ENCODE results near the gene USP37. TPM values are rescaled to one million over a fixed set of nuclear protein-coding genes. Genes with fewer than 3 reads are reported as not detected.

Gene USP37, protein sequence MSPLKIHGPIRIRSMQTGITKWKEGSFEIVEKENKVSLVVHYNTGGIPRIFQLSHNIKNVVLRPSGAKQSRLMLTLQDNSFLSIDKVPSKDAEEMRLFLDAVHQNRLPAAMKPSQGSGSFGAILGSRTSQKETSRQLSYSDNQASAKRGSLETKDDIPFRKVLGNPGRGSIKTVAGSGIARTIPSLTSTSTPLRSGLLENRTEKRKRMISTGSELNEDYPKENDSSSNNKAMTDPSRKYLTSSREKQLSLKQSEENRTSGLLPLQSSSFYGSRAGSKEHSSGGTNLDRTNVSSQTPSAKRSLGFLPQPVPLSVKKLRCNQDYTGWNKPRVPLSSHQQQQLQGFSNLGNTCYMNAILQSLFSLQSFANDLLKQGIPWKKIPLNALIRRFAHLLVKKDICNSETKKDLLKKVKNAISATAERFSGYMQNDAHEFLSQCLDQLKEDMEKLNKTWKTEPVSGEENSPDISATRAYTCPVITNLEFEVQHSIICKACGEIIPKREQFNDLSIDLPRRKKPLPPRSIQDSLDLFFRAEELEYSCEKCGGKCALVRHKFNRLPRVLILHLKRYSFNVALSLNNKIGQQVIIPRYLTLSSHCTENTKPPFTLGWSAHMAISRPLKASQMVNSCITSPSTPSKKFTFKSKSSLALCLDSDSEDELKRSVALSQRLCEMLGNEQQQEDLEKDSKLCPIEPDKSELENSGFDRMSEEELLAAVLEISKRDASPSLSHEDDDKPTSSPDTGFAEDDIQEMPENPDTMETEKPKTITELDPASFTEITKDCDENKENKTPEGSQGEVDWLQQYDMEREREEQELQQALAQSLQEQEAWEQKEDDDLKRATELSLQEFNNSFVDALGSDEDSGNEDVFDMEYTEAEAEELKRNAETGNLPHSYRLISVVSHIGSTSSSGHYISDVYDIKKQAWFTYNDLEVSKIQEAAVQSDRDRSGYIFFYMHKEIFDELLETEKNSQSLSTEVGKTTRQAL
- total RNA-seq (2012; rRNA removed): 6.8 and 8.3 TPM in 2 replicates

DNA sequence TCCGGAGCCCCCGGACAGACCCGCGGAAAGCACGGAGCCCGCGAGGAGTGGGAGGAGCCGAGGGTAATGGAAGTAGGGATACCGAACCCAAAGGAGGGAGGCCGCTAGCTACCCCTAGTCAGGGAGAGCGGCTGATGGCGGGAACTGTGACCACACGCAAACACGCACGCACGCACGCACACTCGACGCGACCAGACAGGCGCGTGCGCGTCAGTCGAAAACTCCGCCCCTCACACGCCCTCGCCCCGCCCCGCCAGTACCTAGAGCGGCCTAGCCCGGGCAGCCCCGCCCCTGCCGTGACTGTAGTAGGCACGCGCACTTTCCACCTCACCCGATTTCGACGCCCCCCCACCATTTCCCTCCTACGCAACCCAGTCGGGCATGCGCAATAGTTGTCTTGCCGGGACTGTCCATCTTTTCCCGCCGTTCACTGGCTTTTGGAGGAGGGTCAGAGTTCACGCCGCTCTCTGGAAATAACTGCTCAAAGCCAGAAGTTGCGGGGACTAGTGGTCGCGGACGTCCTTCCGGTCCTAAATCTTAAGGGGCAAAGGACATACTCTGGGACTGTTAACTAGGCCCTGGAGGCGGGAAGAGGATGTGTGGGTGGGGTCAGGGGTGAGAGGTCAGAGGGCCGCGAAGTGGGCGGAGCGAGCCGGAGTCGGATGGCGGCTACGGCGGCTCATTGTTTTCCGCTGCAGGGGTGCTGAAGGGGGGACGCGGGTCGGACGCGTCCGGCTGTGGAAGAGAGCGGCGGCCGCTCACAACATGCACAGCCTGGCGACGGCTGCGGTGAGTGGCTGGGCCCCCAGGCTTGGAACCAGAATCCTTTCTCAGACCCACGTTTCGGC is at the start of gene USP37, which contains the start of gene CNOT9:
TSS of gene USP37 (minus strand) at position 162 of the 848 bp plus-strand sequence. CDS start 9,698 bp downstream, outside the sequence.
TSS of gene CNOT9 (plus strand) at position 650 of the 848 bp plus-strand sequence. CDS start at position 766, 116 bp downstream.
- Histone ChIP-seq H3K9me3 (replicated peaks; ENCODE audit: low read length) (no peaks in the 10 kb centered on the region), H3K4me1 (ENCODE audit: control insufficient read depth, insufficient read depth, low read length) (peaks cover 20% of the 10 kb centered on the region), H3K27me3 (ENCODE audit: control insufficient read depth, insufficient read depth, low read length) (no peaks in the 10 kb centered on the region), H3K9ac (ENCODE audit: low read depth, low read length) (peak within 1 kb of the TSS; percentile 99), H3K4me2 (ENCODE audit: low read length) (peak within 1 kb of the TSS; percentile 100), H3K36me3 (ENCODE audit: insufficient read depth, low read length) (peaks cover 17% of the 10 kb centered on the region), H3K4me3 (ENCODE audit: low read length) (peak within 1 kb of the TSS; percentile 91)

DNA sequence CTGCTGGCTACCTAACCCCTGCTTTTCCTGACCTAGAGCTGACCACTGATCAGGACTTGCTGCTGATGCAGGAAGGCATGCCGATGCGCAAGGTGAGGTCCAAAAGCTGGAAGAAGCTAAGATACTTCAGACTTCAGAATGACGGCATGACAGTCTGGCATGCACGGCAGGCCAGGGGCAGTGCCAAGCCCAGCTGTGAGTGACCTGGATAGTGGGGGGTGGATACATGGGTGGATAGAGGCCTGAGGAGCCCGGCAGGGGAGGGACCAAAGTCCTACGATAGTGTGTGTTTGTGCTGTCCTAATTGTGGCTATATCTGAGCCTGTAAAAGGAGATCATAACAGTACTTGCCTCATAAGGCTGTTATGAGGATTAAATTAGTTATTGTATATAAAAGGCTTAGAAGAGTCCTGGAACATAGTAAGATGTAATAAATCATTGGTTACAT is 47.7 kb upstream of the USP37 start:
- no peak overlapping the region for H3K9ac ChIP-seq (ENCODE audit: low read depth, low read length)
- peaks cover 2% of the 10 kb centered on the region for H3K27me3 ChIP-seq (ENCODE audit: control insufficient read depth, insufficient read depth, low read length)
- H3K9me3 ChIP-seq (replicated peaks; ENCODE audit: low read length): no peaks in the 10 kb centered on the region
- no peaks in the 10 kb centered on the region for H3K36me3 ChIP-seq (ENCODE audit: insufficient read depth, low read length)
- no peak overlapping the region for H3K4me3 ChIP-seq (ENCODE audit: low read length)
- no peaks in the 10 kb centered on the region for H3K4me1 ChIP-seq (ENCODE audit: control insufficient read depth, insufficient read depth, low read length)
- H3K4me2 ChIP-seq (ENCODE audit: low read length): no peak overlapping the region

DNA sequence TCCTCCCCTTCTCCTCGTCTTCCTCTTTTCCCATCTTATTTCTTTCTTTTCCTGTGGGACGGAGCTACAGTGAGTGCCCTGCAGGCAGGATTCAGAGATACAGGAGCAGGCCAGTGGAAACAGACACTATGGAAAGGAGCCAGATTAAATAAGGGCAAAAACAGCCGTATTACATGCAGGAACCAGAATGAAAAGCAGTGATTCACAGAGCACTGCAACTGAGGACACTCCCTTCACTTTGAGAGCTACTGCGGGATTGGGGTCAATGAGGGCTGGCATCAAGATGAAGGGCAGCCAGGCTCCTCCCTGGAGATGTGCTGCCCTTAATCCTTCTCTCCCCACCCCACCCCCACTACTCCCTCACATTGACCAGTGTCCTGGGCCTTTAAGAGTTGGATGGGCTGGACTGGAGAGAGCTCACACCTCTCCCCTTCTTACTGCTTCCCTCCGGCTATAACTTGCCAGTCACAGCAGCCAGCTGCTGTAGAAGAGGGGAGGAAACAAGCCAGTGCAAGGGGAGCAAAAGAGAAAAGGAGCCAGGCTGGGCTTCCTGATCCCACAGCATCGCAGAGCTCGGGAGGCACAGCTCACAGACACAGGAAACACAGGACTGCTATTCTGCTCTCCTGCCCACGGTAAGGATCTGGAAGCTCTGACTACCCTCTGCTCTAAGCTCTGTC is 39.4 kb upstream of the USP37 start, which contains the start of gene PLCD4:
TSS of gene PLCD4 (plus strand) at position 464 of the 680 bp plus-strand sequence. CDS start 7,841 bp downstream, outside the sequence.
- Histone ChIP-seq H3K9me3 (replicated peaks; ENCODE audit: low read length) (no peaks in the 10 kb centered on the region), H3K4me2 (ENCODE audit: low read length) (peak within 1 kb of the TSS; percentile 76), H3K27me3 (ENCODE audit: control insufficient read depth, insufficient read depth, low read length) (peaks cover 2% of the 10 kb centered on the region), H3K36me3 (ENCODE audit: insufficient read depth, low read length) (no peaks in the 10 kb centered on the region), H3K4me1 (ENCODE audit: control insufficient read depth, insufficient read depth, low read length) (peaks cover 24% of the 10 kb centered on the region), H3K4me3 (ENCODE audit: low read length) (peak within 1 kb of the TSS; percentile 55), H3K9ac (ENCODE audit: low read depth, low read length) (peak within 1 kb of the TSS; percentile 59)

DNA sequence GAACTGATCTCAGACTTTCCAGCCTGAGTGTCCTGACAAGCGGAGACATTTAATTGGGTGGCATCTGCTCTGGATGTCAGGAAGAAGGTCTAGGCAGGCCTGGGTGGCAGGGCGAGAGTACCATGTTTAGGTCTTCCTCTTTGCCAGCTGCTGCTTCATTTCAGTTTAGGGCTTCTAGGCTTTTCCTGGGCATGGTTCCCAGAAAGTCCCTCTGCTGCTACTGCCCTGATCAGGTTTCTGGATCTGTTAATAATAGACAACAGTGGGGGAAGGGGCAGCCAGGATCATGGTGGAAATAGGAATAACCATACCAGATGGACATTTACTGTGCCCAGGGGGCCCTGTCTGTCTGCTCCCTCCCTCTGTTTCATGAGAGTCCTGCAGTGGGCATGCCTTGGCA is 37.3 kb upstream of the USP37 start:
- Histone ChIP-seq H3K4me1 (ENCODE audit: control insufficient read depth, insufficient read depth, low read length) (peaks cover 24% of the 10 kb centered on the region), H3K4me3 (ENCODE audit: low read length) (no peak overlapping the region), H3K9me3 (replicated peaks; ENCODE audit: low read length) (no peaks in the 10 kb centered on the region), H3K9ac (ENCODE audit: low read depth, low read length) (no peak overlapping the region), H3K4me2 (ENCODE audit: low read length) (peak overlapping the region; percentile 57), H3K36me3 (ENCODE audit: insufficient read depth, low read length) (no peaks in the 10 kb centered on the region), H3K27me3 (ENCODE audit: control insufficient read depth, insufficient read depth, low read length) (no peaks in the 10 kb centered on the region)

DNA sequence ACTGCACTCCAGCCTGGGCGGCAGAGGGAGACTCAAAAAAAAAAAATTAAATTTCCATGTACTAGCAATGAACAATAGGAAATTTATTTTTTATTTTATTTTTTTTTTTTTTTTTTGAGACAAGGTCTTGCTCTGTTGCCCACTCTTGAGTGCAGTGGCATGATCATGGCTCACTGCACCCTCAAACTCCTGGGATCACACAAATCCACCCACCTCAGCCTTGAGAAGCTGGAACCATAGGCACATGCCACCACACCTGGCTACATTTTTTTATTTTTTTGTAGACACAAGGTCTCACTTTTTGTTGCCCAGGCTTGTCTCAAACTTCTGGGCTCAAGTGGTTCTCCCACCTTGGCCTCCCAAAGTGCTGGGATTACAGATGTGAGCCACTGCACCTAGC is 17.4 kb upstream of the USP37 start:
- H3K27me3 ChIP-seq (ENCODE audit: control insufficient read depth, insufficient read depth, low read length): no peaks in the 10 kb centered on the region
- H3K4me3 ChIP-seq (ENCODE audit: low read length): no peak overlapping the region
- no peak overlapping the region for H3K4me2 ChIP-seq (ENCODE audit: low read length)
- H3K9ac ChIP-seq (ENCODE audit: low read depth, low read length): no peak overlapping the region
- peaks cover 10% of the 10 kb centered on the region for H3K4me1 ChIP-seq (ENCODE audit: control insufficient read depth, insufficient read depth, low read length)
- no peaks in the 10 kb centered on the region for H3K9me3 ChIP-seq (replicated peaks; ENCODE audit: low read length)
- H3K36me3 ChIP-seq (ENCODE audit: insufficient read depth, low read length): peaks cover 61% of the 10 kb centered on the region

DNA sequence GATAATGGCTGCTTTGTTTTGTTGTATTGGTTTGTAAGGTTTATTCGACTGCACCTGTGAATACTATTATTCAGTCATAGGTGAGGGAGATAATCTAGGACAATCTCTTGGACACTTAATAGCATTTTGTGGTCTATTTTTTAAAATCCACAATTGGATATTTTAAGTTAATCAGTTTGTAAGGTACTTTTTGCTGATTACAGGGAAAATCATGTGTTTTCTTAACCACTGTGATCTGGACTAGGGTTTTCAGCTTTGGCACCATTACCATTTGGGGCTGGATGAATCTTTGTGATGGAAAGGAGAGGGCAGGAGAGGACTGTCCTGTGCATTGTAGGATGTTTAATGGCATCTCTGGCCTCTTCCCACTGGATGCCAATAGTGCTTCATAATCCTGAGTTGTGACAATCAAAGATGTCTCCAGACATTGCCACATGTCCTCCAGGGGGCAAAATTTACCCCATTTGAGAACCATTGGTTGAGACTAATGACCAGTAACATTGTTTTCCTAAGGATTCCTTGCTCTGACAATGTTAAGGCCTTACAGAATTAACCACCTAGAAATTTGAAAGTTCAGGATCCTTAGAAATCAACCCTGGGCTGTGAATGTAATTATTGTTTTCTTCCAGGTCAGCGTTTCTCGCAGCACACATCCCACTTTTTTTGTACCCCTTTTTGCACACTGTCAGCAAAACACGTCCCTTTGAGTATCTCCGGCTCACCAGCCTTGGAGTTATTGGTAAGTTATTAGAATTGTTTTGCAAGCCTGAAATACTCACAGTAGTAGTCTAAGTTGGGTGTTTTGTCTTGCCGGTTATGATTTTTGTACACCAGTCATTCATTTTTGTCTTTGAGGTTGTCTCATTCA is 16.1 kb upstream of the USP37 start:
- peaks cover 10% of the 10 kb centered on the region for H3K4me1 ChIP-seq (ENCODE audit: control insufficient read depth, insufficient read depth, low read length)
- H3K36me3 ChIP-seq (ENCODE audit: insufficient read depth, low read length): peaks cover 48% of the 10 kb centered on the region

DNA sequence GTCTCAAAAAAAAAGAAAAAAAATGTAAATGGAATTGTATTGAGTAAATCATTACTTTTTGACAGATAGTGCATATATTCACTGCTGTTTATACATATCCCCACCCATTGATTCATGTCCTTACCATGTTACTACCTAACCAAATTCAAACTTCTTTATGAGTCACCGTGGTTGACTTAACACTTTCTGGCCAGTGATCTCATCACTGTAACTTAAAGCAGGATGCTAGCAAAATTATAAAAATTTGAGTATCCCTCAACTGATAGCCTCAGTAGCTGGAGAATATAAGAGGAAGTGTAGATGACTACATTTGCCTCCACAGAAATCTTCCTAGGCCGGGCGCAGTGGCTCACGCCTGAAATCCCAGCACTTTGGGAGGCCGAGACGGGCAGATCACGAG is 13.9 kb upstream of the USP37 start:
- H3K9me3 ChIP-seq (replicated peaks; ENCODE audit: low read length): no peaks in the 10 kb centered on the region
- peaks cover 10% of the 10 kb centered on the region for H3K4me1 ChIP-seq (ENCODE audit: control insufficient read depth, insufficient read depth, low read length)
- H3K36me3 ChIP-seq (ENCODE audit: insufficient read depth, low read length): peaks cover 42% of the 10 kb centered on the region
- H3K27me3 ChIP-seq (ENCODE audit: control insufficient read depth, insufficient read depth, low read length): no peaks in the 10 kb centered on the region
- no peak overlapping the region for H3K4me3 ChIP-seq (ENCODE audit: low read length)
- no peak overlapping the region for H3K9ac ChIP-seq (ENCODE audit: low read depth, low read length)
- peak overlapping the region; percentile 52 for H3K4me2 ChIP-seq (ENCODE audit: low read length)

More for the DNA sequence above, 16.1 kb upstream of the USP37 start:
- H3K9ac ChIP-seq (ENCODE audit: low read depth, low read length): no peak overlapping the region
- no peaks in the 10 kb centered on the region for H3K9me3 ChIP-seq (replicated peaks; ENCODE audit: low read length)
- H3K4me2 ChIP-seq (ENCODE audit: low read length): no peak overlapping the region
- H3K4me3 ChIP-seq (ENCODE audit: low read length): no peak overlapping the region
- H3K27me3 ChIP-seq (ENCODE audit: control insufficient read depth, insufficient read depth, low read length): no peaks in the 10 kb centered on the region

DNA sequence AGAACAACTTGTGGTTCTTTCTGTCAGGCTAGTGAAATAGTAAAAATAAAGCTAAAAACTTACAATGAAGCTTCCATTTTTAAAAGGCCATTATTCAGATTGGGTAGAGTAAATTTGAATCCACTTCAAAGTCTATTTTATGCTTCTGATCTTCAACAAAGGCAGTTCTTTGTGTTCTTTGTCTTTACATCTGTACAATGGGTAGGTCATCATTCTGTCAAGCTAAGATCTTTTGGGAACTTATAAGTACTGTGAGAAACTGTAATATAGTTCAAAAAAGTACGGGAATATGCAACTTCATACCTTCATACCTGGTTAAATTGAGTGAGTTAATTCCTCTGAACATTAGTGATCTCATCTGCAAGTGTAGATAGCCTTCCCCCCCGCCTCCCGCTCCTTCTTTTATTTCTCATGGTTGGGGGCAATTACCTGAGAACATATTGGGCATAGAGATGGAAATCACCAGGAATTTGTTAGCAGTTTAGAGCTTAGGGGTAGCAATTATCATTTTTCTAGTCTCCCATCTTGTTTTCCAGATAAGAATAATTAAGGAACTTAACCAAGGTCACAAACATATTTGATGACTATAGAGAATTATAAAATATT is 10.2 kb upstream of the USP37 start:
- Histone ChIP-seq H3K9me3 (replicated peaks; ENCODE audit: low read length) (no peaks in the 10 kb centered on the region), H3K4me1 (ENCODE audit: control insufficient read depth, insufficient read depth, low read length) (peaks cover 10% of the 10 kb centered on the region), H3K36me3 (ENCODE audit: insufficient read depth, low read length) (peaks cover 36% of the 10 kb centered on the region), H3K9ac (ENCODE audit: low read depth, low read length) (no peak overlapping the region), H3K27me3 (ENCODE audit: control insufficient read depth, insufficient read depth, low read length) (no peaks in the 10 kb centered on the region), H3K4me3 (ENCODE audit: low read length) (no peak overlapping the region), H3K4me2 (ENCODE audit: low read length) (no peak overlapping the region)

DNA sequence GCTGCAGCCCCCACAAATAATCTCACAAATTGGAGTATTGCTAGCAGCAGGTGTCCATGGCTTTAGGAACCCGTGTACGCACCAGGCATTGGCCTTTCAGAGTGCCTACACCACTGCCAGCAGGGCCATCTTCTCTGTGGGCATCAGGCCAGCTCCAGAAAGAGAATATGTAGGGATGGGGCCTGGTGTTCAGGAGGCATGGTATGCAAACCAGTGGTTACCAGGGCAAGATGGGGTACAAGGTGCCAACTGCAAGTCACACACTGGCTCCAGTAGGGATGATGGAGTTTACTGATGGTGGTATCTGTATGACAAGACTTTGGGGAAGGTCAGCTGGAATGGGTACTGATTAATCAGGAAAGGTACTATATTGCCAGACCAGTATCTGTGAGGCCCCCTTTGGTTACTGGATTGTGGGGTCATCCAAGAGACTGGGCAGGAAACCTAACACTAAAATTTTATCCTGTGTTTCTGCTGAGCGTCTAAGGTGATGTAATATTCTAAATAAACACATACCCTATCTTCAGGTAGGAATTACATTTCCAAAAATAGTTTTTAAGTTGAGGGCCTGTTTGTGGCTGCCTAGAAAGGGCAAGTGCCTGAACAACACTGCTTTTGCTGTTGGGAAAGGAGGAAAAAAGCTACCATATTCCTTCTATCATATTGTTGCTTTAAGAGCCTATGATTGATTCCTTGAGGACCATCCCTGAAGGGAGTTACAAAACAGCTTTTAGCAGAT is 9.5 kb upstream of the USP37 start:
- Histone ChIP-seq H3K9ac (ENCODE audit: low read depth, low read length) (no peak overlapping the region), H3K4me3 (ENCODE audit: low read length) (no peak overlapping the region), H3K9me3 (replicated peaks; ENCODE audit: low read length) (no peaks in the 10 kb centered on the region), H3K27me3 (ENCODE audit: control insufficient read depth, insufficient read depth, low read length) (no peaks in the 10 kb centered on the region), H3K4me2 (ENCODE audit: low read length) (no peak overlapping the region), H3K4me1 (ENCODE audit: control insufficient read depth, insufficient read depth, low read length) (peaks cover 10% of the 10 kb centered on the region), H3K36me3 (ENCODE audit: insufficient read depth, low read length) (peaks cover 30% of the 10 kb centered on the region)

All from skeletal muscle satellite cell (primary cell).